H1 (cell line): ENCODE measurements around the gene MTNR1A. TPM values are rescaled to one million over a fixed set of nuclear protein-coding genes. Genes with fewer than 3 reads are reported as not detected.

Source experiments
- CTCF ChIA-PET: fragments of 300-600 bp; sonication (Branson Sonifier 250); formaldehyde crosslinking; loops from one replicate; lab custom pipeline; 2021; ENCODE audit not compliant: partially characterized antibody; lab: Charles Lee
- POLR2A ChIA-PET: fragments of 300-600 bp; sonication (Branson Sonifier 250); formaldehyde crosslinking; loops from one replicate; lab custom pipeline; 2021; ENCODE audit warnings: inconsistent platforms; ENCODE audit not compliant: partially characterized antibody; lab: Charles Lee
- DNase-seq, 2 experiments: peaks; one replicate each; pipeline versions ENCODE4 v3.0.0 to v3.0.0-alpha.2; 2010 to 2022; ENCODE audit warnings: low spot score in 2 of 2, low read depth in 1 of 2, mixed read lengths in 1 of 2
- FAIRE-seq: peaks from 2 replicates; lab custom pipeline; 2011; peaks lifted over from hg19 to GRCh38; lab: Jason Lieb, UNC
- H2AFZ ChIP-seq: 2 replicates; pipeline ENCODE4 v1.8.1; 2012; ENCODE audit warnings: low read length, inconsistent platforms
- H2AK5ac ChIP-seq: 2 replicates; pipeline ENCODE4 v1.6.1; 2013; ENCODE audit warnings: low read depth, low read length
- H2BK120ac ChIP-seq: replicated peaks from 2 replicates; pipeline ENCODE3; 2013; ENCODE audit warnings: low read depth, low read length, inconsistent platforms
- H2BK12ac ChIP-seq: 2 replicates; pipeline ENCODE4 v1.6.1; 2013; ENCODE audit warnings: low read depth, low read length
- H2BK15ac ChIP-seq: 2 replicates; pipeline ENCODE4 v1.6.1; 2013; ENCODE audit warnings: low read length
- H2BK20ac ChIP-seq: 2 replicates; pipeline ENCODE4 v1.6.1; 2013; ENCODE audit warnings: low read length
- H2BK5ac ChIP-seq: 2 replicates; pipeline ENCODE4 v1.6.1; 2013; ENCODE audit warnings: low read depth, low read length
- H3K14ac ChIP-seq: 2 replicates; pipeline ENCODE4 v1.6.1; 2013; ENCODE audit warnings: inconsistent platforms; ENCODE audit not compliant: insufficient read length
- H3K18ac ChIP-seq: 2 replicates; pipeline ENCODE4 v1.6.1; 2013; ENCODE audit warnings: low read length; ENCODE audit errors: extremely low read depth
- H3K23ac ChIP-seq: 2 replicates; pipeline ENCODE4 v1.6.1; 2013; ENCODE audit warnings: inconsistent platforms; ENCODE audit not compliant: insufficient read length
- H3K23me2 ChIP-seq: 2 replicates; pipeline ENCODE4 v1.6.1; 2013; ENCODE audit warnings: low read depth, low read length
- H3K27ac ChIP-seq: 2 replicates; pipeline ENCODE4 v1.6.1; 2011; ENCODE audit warnings: low read depth, low read length, inconsistent platforms
- H3K27me3 ChIP-seq, 4 experiments: replicated peaks in 1 of 4; 1 replicate in 1 of 4; 2 replicates in 3 of 4; pipeline versions ENCODE4 v1.6.1 to v1.8.1; 2011 to 2013; ENCODE audit warnings: low read length in 3 of 4, mild to moderate bottlenecking in 3 of 4, inconsistent platforms in 2 of 4, mixed read lengths in 2 of 4, moderate library complexity in 1 of 4; ENCODE audit not compliant: control insufficient read depth in 3 of 4, insufficient read depth in 3 of 4; ENCODE audit errors: extremely low read depth in 1 of 4
- H3K36me3 ChIP-seq, 4 experiments: 2 replicates each; pipeline versions ENCODE4 v1.6.1 to v1.8.1; 2011 to 2013; ENCODE audit warnings: mild to moderate bottlenecking in 4 of 4, low read length in 3 of 4, moderate library complexity in 2 of 4, control low read depth in 1 of 4, inconsistent platforms in 1 of 4; ENCODE audit not compliant: insufficient read depth in 4 of 4, control insufficient read depth in 2 of 4
- H3K4ac ChIP-seq: replicated peaks from 2 replicates; pipeline ENCODE3; 2013; ENCODE audit warnings: low read length, low read depth, mixed read lengths, inconsistent platforms; ENCODE audit not compliant: insufficient read length
- H3K4me1 ChIP-seq, 4 experiments: replicated peaks in 1 of 4; 1 replicate in 1 of 4; 2 replicates in 3 of 4; pipeline versions ENCODE4 v1.6.1 to v1.8.1; 2011 to 2013; ENCODE audit warnings: low read length in 3 of 4, inconsistent platforms in 2 of 4, mixed read lengths in 1 of 4; ENCODE audit not compliant: insufficient read depth in 4 of 4, control insufficient read depth in 3 of 4
- H3K4me2 ChIP-seq, 2 experiments: 2 replicates each; pipeline versions ENCODE4 v1.6.1 to v1.8.1; 2011 to 2013; ENCODE audit warnings: low read depth in 2 of 2, low read length in 2 of 2, control low read depth in 1 of 2, inconsistent platforms in 1 of 2, mild to moderate bottlenecking in 1 of 2; ENCODE audit not compliant: insufficient read depth in 1 of 2
- H3K4me3 ChIP-seq, 4 experiments: fragments of 200-600, 300-600 bp in 1 of 4; sonication (generic), shearing (Covaris generic), sonication (Bioruptor Twin) in 1 of 4; 2 replicates each; pipeline versions ENCODE4 v1.5.1 to v1.8.1; 2011 to 2016; ENCODE audit warnings: low read length in 4 of 4, low read depth in 3 of 4, control low read depth in 2 of 4, inconsistent platforms in 2 of 4, mild to moderate bottlenecking in 2 of 4, mixed read lengths in 1 of 4, moderate library complexity in 1 of 4; ENCODE audit not compliant: insufficient read depth in 2 of 4; ENCODE audit errors: extremely low read depth in 1 of 4
- H3K56ac ChIP-seq: replicated peaks from 2 replicates; pipeline ENCODE3; 2013; ENCODE audit warnings: low read depth, mild to moderate bottlenecking, mixed read lengths, low read length, inconsistent platforms; ENCODE audit not compliant: insufficient read length
- H3K79me1 ChIP-seq: 2 replicates; pipeline ENCODE4 v1.6.1; 2013; ENCODE audit warnings: low read depth, low read length, control low read depth
- H3K79me2 ChIP-seq, 2 experiments: 2 replicates each; pipeline versions ENCODE4 v1.6.1 to v1.8.1; 2012 to 2013; ENCODE audit warnings: low read length in 2 of 2, mild to moderate bottlenecking in 2 of 2, inconsistent platforms in 1 of 2; ENCODE audit not compliant: insufficient read depth in 2 of 2, control insufficient read depth in 1 of 2
- H3K9ac ChIP-seq, 4 experiments: replicated peaks in 1 of 4; 1 replicate in 1 of 4; 2 replicates in 3 of 4; pipeline versions ENCODE4 v1.6.1 to v1.8.1; 2011 to 2013; ENCODE audit warnings: low read depth in 3 of 4, low read length in 3 of 4, control low read depth in 2 of 4, mild to moderate bottlenecking in 2 of 4, moderate library complexity in 2 of 4, inconsistent platforms in 1 of 4; ENCODE audit errors: extremely low read depth in 1 of 4
- H3K9me3 ChIP-seq, 2 experiments: 2 replicates each; pipeline versions ENCODE4 v1.6.1 to v1.8.1; 2012 to 2013; ENCODE audit warnings: mild to moderate bottlenecking in 2 of 2, moderate library complexity in 2 of 2, control low read depth in 1 of 2, inconsistent platforms in 1 of 2, low read depth in 1 of 2, low read length in 1 of 2, mixed read lengths in 1 of 2; ENCODE audit not compliant: insufficient read depth in 2 of 2
- H4K20me1 ChIP-seq, 2 experiments: replicated peaks in 1 of 2; 2 replicates each; pipeline versions ENCODE3 to v1.8.1; 2011 to 2013; ENCODE audit warnings: inconsistent platforms in 2 of 2, low read length in 2 of 2, mild to moderate bottlenecking in 1 of 2; ENCODE audit not compliant: insufficient read depth in 2 of 2, control insufficient read depth in 1 of 2
- H4K5ac ChIP-seq: 2 replicates; pipeline ENCODE4 v1.6.1; 2013; ENCODE audit warnings: low read length, low read depth, mixed read lengths, inconsistent platforms; ENCODE audit not compliant: insufficient read length
- H4K8ac ChIP-seq: 2 replicates; pipeline ENCODE4 v1.8.0; 2013; ENCODE audit warnings: mild to moderate bottlenecking, moderate library complexity, low read length, inconsistent platforms; ENCODE audit not compliant: insufficient read depth; ENCODE audit errors: extremely low read depth
- H4K91ac ChIP-seq: replicated peaks from 2 replicates; pipeline ENCODE3; 2013; ENCODE audit warnings: low read length, mixed read lengths, inconsistent platforms; ENCODE audit not compliant: insufficient read length
- CBX8 ChIP-seq: fragments of 300-800, 300-1000 bp; sonication (generic); IDR thresholded peaks from 2 replicates; pipeline ENCODE4 v1.7.1; 2016; ENCODE audit warnings: low read depth, low read length, borderline replicate concordance
- FOSL1 ChIP-seq: IDR thresholded peaks from 2 replicates; pipeline ENCODE4 v1.6.1; 2011; ENCODE audit warnings: mild to moderate bottlenecking, low read depth, low read length, moderate library complexity; ENCODE audit not compliant: insufficient read depth
- PHF8 ChIP-seq: fragments of 200-600 bp; sonication (generic); conservative IDR thresholded peaks from 2 replicates; pipeline ENCODE4 v1.7.1; 2012; ENCODE audit warnings: low read depth, mild to moderate bottlenecking, inconsistent platforms, low read length, moderate library complexity
- ZNF274 ChIP-seq: IDR thresholded peaks from 2 replicates; pipeline ENCODE4 v1.7.0; 2012; ENCODE audit warnings: low read length, borderline replicate concordance; ENCODE audit errors: extremely low read depth
- WGBS, 2 experiments: shearing (Covaris generic) in 1 of 2; methylation state at CpG; one replicate each; pipeline versions ENCODE4 v1.1.6 to v1.1.7; 2013 to 2015; ENCODE audit warnings: low lambda C conversion rate in 2 of 2, mixed read lengths in 2 of 2, inconsistent platforms in 1 of 2, low coverage in 1 of 2, missing lambda C conversion rate in 1 of 2; ENCODE audit not compliant: insufficient replicate concordance in 2 of 2, insufficient coverage in 1 of 2, insufficient read length in 1 of 2; ENCODE audit errors: extremely low coverage in 1 of 2, missing lambda C conversion rate in 1 of 2; 5-methylcytosine and 5-hydroxymethylcytosine counted together
- polyA plus RNA-seq, 7 experiments: library from polyadenylated mRNA; depleted of rRNA in 3 of 7; stranded (reverse) in 5 of 7; unstranded in 2 of 7; fragments of >200 nt in 5 of 7; fragments of 200-250 nt in 2 of 7; gene quantifications; 1 replicate in 5 of 7; 2 replicates in 1 of 7; 4 replicates in 1 of 7; pipeline versions ENCODE4 v1.2.1 to v1.2.3, GENCODE V29; 2011 to 2013; ENCODE audit warnings: missing spikeins in 2 of 7, mixed read lengths in 2 of 7
- total RNA-seq: library from RNA; stranded (reverse); fragmentation: NEBNext Ultra II Directional; extraction: Animal tissue kit (Norgen Biotek cat#: 25700); gene quantifications from 2 replicates; pipeline ENCODE4 v1.2.1, GENCODE V29; 2021

The MTNR1A gene
- total and polyA plus RNA-seq, 2 of the 8 experiments (the other 6 are each of a cell fraction or from before 2014, with no cell fraction given) = 0.45 to 1.0 TPM

- no peak overlapping the region for H3K4me2 ChIP-seq
- no peak overlapping the region for H2AFZ ChIP-seq
- H2BK20ac ChIP-seq = no peak overlapping the region
- ChIA-PET POLR2A (no interaction called here), CTCF (interaction anchor here (0.6 to 1.3 kb wide), 4 partner anchors 19 to 55 kb away, joined by 3 to 5 read pairs (median 3); no protein-coding TSS in a partner anchor)
- no peak overlapping the region for H4K5ac ChIP-seq
- DNase-seq (no peak), FAIRE-seq (no peak)
- no peak overlapping the region for H3K27ac ChIP-seq
- H2BK120ac ChIP-seq = no peak overlapping the region
- no peak overlapping the region for H3K56ac ChIP-seq
- H2AK5ac ChIP-seq = no peak overlapping the region
- H3K23ac ChIP-seq = no peak overlapping the region
- no peak overlapping the region for H2BK15ac ChIP-seq
- no peaks in the 10 kb centered on the region for H3K27me3 ChIP-seq
- H4K91ac ChIP-seq = no peak overlapping the region
- no peaks in the 10 kb centered on the region for H4K20me1 ChIP-seq
- no peak overlapping the region; the same call in 1 of the 2 replicates for H2BK12ac ChIP-seq
- 91% methylated on average over 21 of the region's 21 CpGs; no CpG with 5 or more reads in 1 of the 2 experiments for WGBS, 2 experiments
- no peaks in the 10 kb centered on the region for H3K79me1 ChIP-seq
- H3K23me2 ChIP-seq = no peaks in the 10 kb centered on the region
- H2BK5ac ChIP-seq = no peak overlapping the region
- no peak overlapping the region for H3K4ac ChIP-seq
- no peak overlapping the region for H3K9ac ChIP-seq
- no peak overlapping the region for H3K18ac ChIP-seq
- TF ChIP-seq CBX8 (no peak), ZNF274 (no peak), FOSL1 (no peak), PHF8 (no peak)
- H3K4me1 ChIP-seq = no peaks in the 10 kb centered on the region
- H3K14ac ChIP-seq = no peak overlapping the region
- no peak overlapping the region for H3K4me3 ChIP-seq
- H3K9me3 ChIP-seq = no peaks in the 10 kb centered on the region; a peak in 1 of 4 replicates
- H3K36me3 ChIP-seq = no peaks in the 10 kb centered on the region
- no peak overlapping the region for H4K8ac ChIP-seq
- H3K79me2 ChIP-seq = no peaks in the 10 kb centered on the region
Observed at GRCh38 chr4:186534056-186534455, 21.3 kb downstream of the MTNR1A start.
